Right lobe of liver (tissue), 4 donors: ENCODE results near the gene ZNF280C.

Experiments
- CTCF ChIP-seq, 4 donors: fragments of 200-600 bp in 3 of 4; fragments of 450-650 bp in 1 of 4; IDR thresholded peaks; one replicate each; pipeline versions ENCODE4 v1.5.1 to v1.8.0; 2016 to 2022; ENCODE audit warnings: antibody characterized with exemption in 4 of 4, mild to moderate bottlenecking in 2 of 4
- POLR2A ChIP-seq: fragments of 450-650 bp; IDR thresholded peaks from one replicate; pipeline ENCODE4 v1.6.1; 2017; ENCODE audit warnings: antibody characterized with exemption, mild to moderate bottlenecking
- donor health status: DM: no; HTN: no; CAD: no.
- donor health status: DM: no; HTN: no; CAD: no.
- donor health status: DM: no; HTN: yes; CAD: no.

- TF ChIP-seq CTCF (IDR thresholded peaks at IDR 0.05) (no peak), POLR2A (no peak)
These were observed 32.7 kb upstream of the ZNF280C start for GRCh38 chrX:130301405-130301804.
